Neural progenitor cell (in vitro differentiated cells): Measurements from ENCODE around the gene GMDS.

Source experiments
- EZH2 ChIP-seq: fragments of 200-600 bp; sonication (generic); IDR thresholded peaks from 2 replicates; pipeline ENCODE4 v1.6.1; 2017; ENCODE audit warnings: antibody characterized with exemption, mild to moderate bottlenecking, moderate library complexity
- EZH2phosphoT487 ChIP-seq: fragments of 200-600 bp; sonication (generic); IDR thresholded peaks from 2 replicates; pipeline ENCODE4 v1.6.1; 2017; ENCODE audit warnings: antibody characterized with exemption
- TF ChIP-seq, protein P1 (sequence below): fragments of 200-600 bp; sonication (generic); IDR thresholded peaks from 2 replicates; pipeline ENCODE4 v1.5.1; 2017; ENCODE audit warnings: antibody characterized with exemption, mild to moderate bottlenecking

DNA sequence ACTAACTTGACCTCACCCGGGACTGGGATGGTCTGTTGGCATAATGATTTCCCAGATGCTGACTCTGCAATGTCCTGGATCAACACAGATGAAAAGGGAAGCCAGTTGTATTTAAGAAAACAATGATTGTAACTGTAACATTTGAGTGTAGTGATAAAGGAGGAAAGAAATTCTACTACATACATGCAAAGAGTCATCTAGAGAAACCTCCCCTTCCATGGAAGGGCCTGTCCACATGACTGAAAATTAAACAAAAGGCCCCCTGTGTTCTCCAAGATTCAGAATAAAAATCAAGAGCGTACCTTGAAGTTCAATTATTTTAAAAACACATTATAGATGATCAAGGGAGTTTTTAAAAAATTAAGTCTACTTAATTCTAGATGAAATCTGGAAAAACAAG lies 484.5 kb downstream of the GMDS start:
- TF ChIP-seq, protein P1, sequence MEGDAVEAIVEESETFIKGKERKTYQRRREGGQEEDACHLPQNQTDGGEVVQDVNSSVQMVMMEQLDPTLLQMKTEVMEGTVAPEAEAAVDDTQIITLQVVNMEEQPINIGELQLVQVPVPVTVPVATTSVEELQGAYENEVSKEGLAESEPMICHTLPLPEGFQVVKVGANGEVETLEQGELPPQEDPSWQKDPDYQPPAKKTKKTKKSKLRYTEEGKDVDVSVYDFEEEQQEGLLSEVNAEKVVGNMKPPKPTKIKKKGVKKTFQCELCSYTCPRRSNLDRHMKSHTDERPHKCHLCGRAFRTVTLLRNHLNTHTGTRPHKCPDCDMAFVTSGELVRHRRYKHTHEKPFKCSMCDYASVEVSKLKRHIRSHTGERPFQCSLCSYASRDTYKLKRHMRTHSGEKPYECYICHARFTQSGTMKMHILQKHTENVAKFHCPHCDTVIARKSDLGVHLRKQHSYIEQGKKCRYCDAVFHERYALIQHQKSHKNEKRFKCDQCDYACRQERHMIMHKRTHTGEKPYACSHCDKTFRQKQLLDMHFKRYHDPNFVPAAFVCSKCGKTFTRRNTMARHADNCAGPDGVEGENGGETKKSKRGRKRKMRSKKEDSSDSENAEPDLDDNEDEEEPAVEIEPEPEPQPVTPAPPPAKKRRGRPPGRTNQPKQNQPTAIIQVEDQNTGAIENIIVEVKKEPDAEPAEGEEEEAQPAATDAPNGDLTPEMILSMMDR: no peak
- TF ChIP-seq EZH2 (no peak), EZH2phosphoT487 (no peak)
